ENCODE measurements around the gene TENT4A.

The TENT4A gene

DNA sequence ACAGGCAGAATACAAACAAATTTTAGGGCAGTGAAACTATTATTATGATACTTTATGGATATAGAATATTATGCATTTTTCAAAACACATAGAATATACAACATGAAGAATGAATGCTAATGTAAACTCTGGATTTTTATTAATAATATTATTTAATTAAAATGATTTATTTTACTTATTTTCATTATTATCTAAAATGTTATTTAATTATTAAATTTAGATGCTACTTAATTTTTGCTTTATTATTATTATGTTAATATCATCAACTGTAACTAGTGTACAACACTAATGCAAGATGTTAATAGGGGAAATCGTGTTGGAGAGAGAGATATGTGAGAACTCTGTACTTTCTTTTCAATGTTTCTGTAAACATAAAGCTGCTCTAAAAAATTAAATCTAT lies 39.3 kb upstream of the TENT4A start:
- Histone ChIP-seq H3K36me3 (ENCODE audit: insufficient read depth) (no peaks in the 10 kb centered on the region), H3K27me3 (ENCODE audit: insufficient read depth, low read depth) (no peaks in the 10 kb centered on the region), H2AFZ (ENCODE audit: low read depth) (no peak overlapping the region), H3K9ac (no peak overlapping the region), H3K4me2 (no peak overlapping the region), H4K20me1 (ENCODE audit: insufficient read depth) (no peaks in the 10 kb centered on the region), H3K4me1 (ENCODE audit: low read depth, poor library complexity, severe bottlenecking) (no peaks in the 10 kb centered on the region), H3K27ac (no peak overlapping the region), H3K79me2 (ENCODE audit: insufficient read depth, low read depth) (no peaks in the 10 kb centered on the region), H3K4me3 (IDR thresholded peaks at IDR 0.05; ENCODE audit: insufficient read depth, low read depth, low read length) (no peak overlapping the region)
- TF ChIP-seq, protein P1, sequence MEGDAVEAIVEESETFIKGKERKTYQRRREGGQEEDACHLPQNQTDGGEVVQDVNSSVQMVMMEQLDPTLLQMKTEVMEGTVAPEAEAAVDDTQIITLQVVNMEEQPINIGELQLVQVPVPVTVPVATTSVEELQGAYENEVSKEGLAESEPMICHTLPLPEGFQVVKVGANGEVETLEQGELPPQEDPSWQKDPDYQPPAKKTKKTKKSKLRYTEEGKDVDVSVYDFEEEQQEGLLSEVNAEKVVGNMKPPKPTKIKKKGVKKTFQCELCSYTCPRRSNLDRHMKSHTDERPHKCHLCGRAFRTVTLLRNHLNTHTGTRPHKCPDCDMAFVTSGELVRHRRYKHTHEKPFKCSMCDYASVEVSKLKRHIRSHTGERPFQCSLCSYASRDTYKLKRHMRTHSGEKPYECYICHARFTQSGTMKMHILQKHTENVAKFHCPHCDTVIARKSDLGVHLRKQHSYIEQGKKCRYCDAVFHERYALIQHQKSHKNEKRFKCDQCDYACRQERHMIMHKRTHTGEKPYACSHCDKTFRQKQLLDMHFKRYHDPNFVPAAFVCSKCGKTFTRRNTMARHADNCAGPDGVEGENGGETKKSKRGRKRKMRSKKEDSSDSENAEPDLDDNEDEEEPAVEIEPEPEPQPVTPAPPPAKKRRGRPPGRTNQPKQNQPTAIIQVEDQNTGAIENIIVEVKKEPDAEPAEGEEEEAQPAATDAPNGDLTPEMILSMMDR (conservative IDR thresholded peaks at IDR 0.05; ENCODE audit: low read depth, low read length), result no peak

DNA sequence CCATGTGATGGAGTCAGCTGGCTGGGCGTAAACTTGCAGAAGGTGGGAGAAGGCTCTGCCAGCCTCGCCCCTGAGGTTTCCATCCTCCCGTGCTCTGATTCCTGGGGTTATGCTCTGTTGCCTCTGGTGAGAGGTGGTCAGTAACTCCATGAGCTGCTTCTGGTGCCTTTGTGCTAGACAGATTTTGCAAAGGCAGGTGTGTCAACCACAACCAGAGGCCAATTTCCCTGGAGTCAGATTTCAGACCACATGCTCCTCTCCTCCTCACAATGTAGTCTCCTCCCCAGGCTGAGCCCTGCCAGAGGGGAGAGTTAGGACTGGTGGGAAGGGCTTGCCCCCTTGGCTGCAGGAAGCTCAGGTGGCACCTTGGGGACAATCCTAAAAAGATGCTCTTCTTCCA lies 38.8 kb upstream of the TENT4A start:
- H4K20me1 ChIP-seq (ENCODE audit: insufficient read depth), result no peaks in the 10 kb centered on the region
- no peak overlapping the region for H3K27ac ChIP-seq
- no peak overlapping the region for H3K4me2 ChIP-seq

GRCh38 chr5:6674886-6675285 lies 38.3 kb upstream of the TENT4A start:
- Histone ChIP-seq H3K4me3 (IDR thresholded peaks at IDR 0.05; ENCODE audit: insufficient read depth, low read depth, low read length) (no peak overlapping the region), H3K9ac (no peak overlapping the region), H3K27me3 (ENCODE audit: insufficient read depth, low read depth) (no peaks in the 10 kb centered on the region), H3K36me3 (ENCODE audit: insufficient read depth) (no peaks in the 10 kb centered on the region), H4K20me1 (ENCODE audit: insufficient read depth) (no peaks in the 10 kb centered on the region), H3K79me2 (ENCODE audit: insufficient read depth, low read depth) (no peaks in the 10 kb centered on the region), H3K4me2 (no peak overlapping the region), H3K4me1 (ENCODE audit: low read depth, poor library complexity, severe bottlenecking) (no peaks in the 10 kb centered on the region), H2AFZ (ENCODE audit: low read depth) (no peak overlapping the region), H3K27ac (no peak overlapping the region)
- TF ChIP-seq, protein P1 (conservative IDR thresholded peaks at IDR 0.05; ENCODE audit: low read depth, low read length), result no peak

More for the DNA sequence above, 38.8 kb upstream of the TENT4A start:
- TF ChIP-seq, protein P1 (conservative IDR thresholded peaks at IDR 0.05; ENCODE audit: low read depth, low read length), result no peak
- H3K27me3 ChIP-seq (ENCODE audit: insufficient read depth, low read depth), result no peaks in the 10 kb centered on the region
- H3K9ac ChIP-seq, result no peak overlapping the region
- H3K79me2 ChIP-seq (ENCODE audit: insufficient read depth, low read depth), result no peaks in the 10 kb centered on the region
- H3K4me1 ChIP-seq (ENCODE audit: low read depth, poor library complexity, severe bottlenecking), result no peaks in the 10 kb centered on the region
- no peak overlapping the region for H3K4me3 ChIP-seq (IDR thresholded peaks at IDR 0.05; ENCODE audit: insufficient read depth, low read depth, low read length)
- H2AFZ ChIP-seq (ENCODE audit: low read depth), result no peak overlapping the region
- H3K36me3 ChIP-seq (ENCODE audit: insufficient read depth), result no peaks in the 10 kb centered on the region

GRCh38 chr5:6675784-6676491 lies 37.3 kb upstream of the TENT4A start:
- H3K36me3 ChIP-seq (ENCODE audit: insufficient read depth), result no peaks in the 10 kb centered on the region
- no peaks in the 10 kb centered on the region for H3K4me1 ChIP-seq (ENCODE audit: low read depth, poor library complexity, severe bottlenecking)
- no peak overlapping the region for H3K9ac ChIP-seq
- H3K27ac ChIP-seq, result no peak overlapping the region
- no peaks in the 10 kb centered on the region for H3K79me2 ChIP-seq (ENCODE audit: insufficient read depth, low read depth)
- H3K27me3 ChIP-seq (ENCODE audit: insufficient read depth, low read depth), result no peaks in the 10 kb centered on the region
- TF ChIP-seq, protein P1 (conservative IDR thresholded peaks at IDR 0.05; ENCODE audit: low read depth, low read length), result no peak
- H4K20me1 ChIP-seq (ENCODE audit: insufficient read depth), result no peaks in the 10 kb centered on the region
- no peak overlapping the region for H3K4me2 ChIP-seq
- H3K4me3 ChIP-seq (IDR thresholded peaks at IDR 0.05; ENCODE audit: insufficient read depth, low read depth, low read length), result no peak overlapping the region
- H2AFZ ChIP-seq (ENCODE audit: low read depth), result no peak overlapping the region
